HepG2 (cell line): ENCODE data around the gene SLC28A1. TPM values are rescaled to one million over a fixed set of nuclear protein-coding genes. Genes with fewer than 3 reads are reported as not detected.
A peak's percentile ranks its signal among the peaks of the same experiment; 100 is the strongest.

Source experiments
- ATAC-seq: fragments of 200-7000 bp; cut with Tn5 transposase; 3 replicates; pipeline ENCODE4 v1.9.1; 2020; ENCODE audit warnings: mild to moderate bottlenecking, moderate library complexity
- BruUV-seq: library from RNA; stranded (reverse); fragments of 400-500 nt; replicated peaks from 2 replicates; lab custom pipeline; 2021; lab: Mats Ljungman, UMichigan
- CTCF ChIA-PET: fragments of 300-600 bp; formaldehyde crosslinking; extraction: SDS; loops from one replicate; lab custom pipeline; 2021; ENCODE audit warnings: low total read pairs, inconsistent platforms, low intra/inter-chr PET ratio; lab: Yijun Ruan, JAX
- POLR2A ChIA-PET: fragments of 350-600 bp; sonication (Branson Sonifier 250); formaldehyde crosslinking; loops from one replicate; lab custom pipeline; 2020; ENCODE audit warnings: antibody characterized with exemption, inconsistent platforms; lab: Yijun Ruan, JAX
- DNase-seq: peaks from one replicate; pipeline ENCODE4 v3.0.0-alpha.2; 2015; ENCODE audit warnings: low spot score
- FAIRE-seq: peaks from 3 replicates; lab custom pipeline; 2011; peaks lifted over from hg19 to GRCh38; lab: Jason Lieb, UNC
- H2AFZ ChIP-seq: one replicate; pipeline ENCODE4 v1.6.1; 2011; ENCODE audit warnings: low read length, inconsistent platforms
- H3K27ac ChIP-seq: fragments of 300-600 bp; 3 replicates; pipeline ENCODE4 v1.8.0; 2011; ENCODE audit warnings: mixed run types, mild to moderate bottlenecking, mixed read lengths, low read length, inconsistent platforms; ENCODE audit not compliant: insufficient read depth; ENCODE audit errors: extremely low read length
- H3K27me3 ChIP-seq, 2 experiments: fragments of 200-600 bp in 1 of 2; 2 replicates in 1 of 2; 3 replicates in 1 of 2; pipeline versions ENCODE4 v1.6.0 to v1.8.0; 2011; ENCODE audit warnings: low read length in 2 of 2, mild to moderate bottlenecking in 2 of 2, moderate library complexity in 2 of 2, inconsistent platforms in 1 of 2; ENCODE audit not compliant: insufficient read depth in 2 of 2, control insufficient read depth in 1 of 2
- H3K36me3 ChIP-seq, 2 experiments: fragments of 200-600 bp in 1 of 2; replicated peaks in 1 of 2; 2 replicates in 1 of 2; 3 replicates in 1 of 2; pipeline versions ENCODE4 v1.5.1 to v1.8.0; 2011; ENCODE audit warnings: low read length in 2 of 2, inconsistent platforms in 1 of 2; ENCODE audit not compliant: insufficient read depth in 2 of 2, control insufficient read depth in 1 of 2
- H3K4me1 ChIP-seq: 2 replicates; pipeline ENCODE4 v1.5.1; 2012; ENCODE audit warnings: low read length, inconsistent platforms; ENCODE audit not compliant: insufficient read depth
- H3K4me2 ChIP-seq: 2 replicates; pipeline ENCODE4 v1.6.0; 2011; ENCODE audit warnings: low read depth, low read length, inconsistent platforms
- H3K4me3 ChIP-seq, 3 experiments: fragments of 200-600 bp in 1 of 3; sonication (generic), shearing (Covaris generic) in 1 of 3; replicated peaks in 1 of 3; 2 replicates each; pipeline ENCODE4 v1.5.1; 2011 to 2016; ENCODE audit warnings: low read length in 3 of 3, inconsistent platforms in 2 of 3, low read depth in 2 of 3, mild to moderate bottlenecking in 2 of 3, control low read depth in 1 of 3, mixed read lengths in 1 of 3; ENCODE audit not compliant: insufficient read depth in 1 of 3
- H3K79me2 ChIP-seq: one replicate; pipeline ENCODE4 v1.6.1; 2011; ENCODE audit warnings: low read length, inconsistent platforms; ENCODE audit not compliant: insufficient read depth
- H3K9ac ChIP-seq: 2 replicates; pipeline ENCODE4 v1.6.0; 2011; ENCODE audit warnings: mild to moderate bottlenecking, low read depth, low read length, inconsistent platforms; ENCODE audit not compliant: insufficient read depth
- H3K9me3 ChIP-seq: 2 replicates; pipeline ENCODE4 v1.5.1; 2012; ENCODE audit warnings: mild to moderate bottlenecking, low read length
- H4K20me1 ChIP-seq: 2 replicates; pipeline ENCODE4 v1.6.0; 2011; ENCODE audit warnings: inconsistent platforms, mild to moderate bottlenecking, low read length, moderate library complexity; ENCODE audit not compliant: insufficient read depth
- KDM6A ChIP-seq: IDR thresholded peaks from 2 replicates; pipeline ENCODE4 v1.6.1; 2016; ENCODE audit warnings: low read depth
- ZMAT3 ChIP-seq: sonication (generic); formaldehyde crosslinking; conservative IDR thresholded peaks from 2 replicates; pipeline ENCODE4 v1.7.0; 2021; ENCODE audit warnings: missing genetic modification reagents
- ZNF292 ChIP-seq: sonication (generic); formaldehyde crosslinking; IDR thresholded peaks from 2 replicates; pipeline ENCODE4 v1.8.1; 2022; ENCODE audit warnings: mild to moderate bottlenecking, low read depth, missing genetic modification reagents, borderline replicate concordance
- ZNF687 ChIP-seq: sonication (generic); formaldehyde crosslinking; IDR thresholded peaks from 2 replicates; pipeline ENCODE4 v1.5.1; 2020; ENCODE audit warnings: mild to moderate bottlenecking, missing genetic modification reagents, moderate library complexity
- WGBS: methylation state at CpG from one replicate; pipeline ENCODE4 v1.1.6; 2017; ENCODE audit warnings: low lambda C conversion rate; 5-methylcytosine and 5-hydroxymethylcytosine counted together
- in situ Hi-C: cut with HindIII; loops from 2 replicates; pipeline ENCODE4 v1.10.0; 2017; ENCODE audit warnings: low pct_unique_long_range_greater_than_20kb; ENCODE audit not compliant: extremely low pct_ligation_motif_present
- intact Hi-C: fragments of 100-400 bp; cut with micrococcal nuclease; formaldehyde crosslinking; loops from one replicate; pipeline ENCODE4 v1.10.0; 2022; ENCODE audit not compliant: unreplicated experiment
- polyA plus RNA-seq, 8 experiments: library from polyadenylated mRNA; depleted of rRNA in 3 of 8; stranded (reverse) in 7 of 8; unstranded in 1 of 8; fragments of >200 nt; fragmentation: Illumina TruSeq in 4 of 8; extraction: Trizol in 4 of 8; gene quantifications; 2 replicates each; pipeline versions ENCODE4 v1.2.1 to v1.2.3, GENCODE V29; 2011 to 2016; ENCODE audit warnings: low read depth in 4 of 8, missing spikeins in 1 of 8, mixed read lengths in 1 of 8; ENCODE audit not compliant: insufficient read depth in 1 of 8
- total RNA-seq, 5 experiments: library from RNA; depleted of rRNA; stranded (reverse); fragments of >200 nt; fragmentation: Illumina TruSeq; extraction: Trizol; gene quantifications; 2 replicates each; pipeline ENCODE4 v1.2.3, GENCODE V29; 2016; ENCODE audit warnings: low read depth in 1 of 5

The SLC28A1 gene
- total and polyA plus RNA-seq, 2 of the 13 experiments (the other 11 are each of a cell fraction or from before 2014, with no cell fraction given) = 0.31 to 5.8 TPM

GRCh38 chr15:84911879-84912660, 27.6 kb downstream of the SLC28A1 start (continued):
- TF ChIP-seq KDM6A = 0 out of 2 replicates have a peak, but pooled peaks have one; percentile 20

DNA sequence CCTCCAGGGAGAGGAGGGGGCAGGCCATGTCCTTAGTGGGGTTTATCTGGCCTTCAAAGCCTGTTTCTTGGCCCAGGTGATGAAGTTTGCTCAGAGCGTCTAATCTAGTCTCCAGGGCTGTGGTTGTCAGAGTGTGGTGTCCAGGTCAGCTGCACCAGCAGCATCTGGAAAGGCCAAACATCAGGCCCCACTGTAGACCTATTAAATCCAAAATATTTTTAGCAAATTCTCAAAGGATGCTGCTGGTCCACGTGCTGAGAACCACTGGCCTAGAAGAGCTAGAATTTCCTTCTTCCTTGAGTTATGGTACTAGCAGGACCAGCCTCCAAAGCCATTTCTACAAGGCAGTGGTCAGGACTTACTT, 28.9 kb downstream of the SLC28A1 start:
- ChIA-PET CTCF (no interaction called here), POLR2A (interaction anchor here (1.4 kb wide), 1 partner anchor 94 kb away, joined by 6 read pairs; no protein-coding TSS in a partner anchor)
- TF ChIP-seq ZNF687 = peak; percentile 17; the same call in 1 of the 2 replicates
- no peak for TF ChIP-seq ZNF292
- 0 out of 2 replicates have a peak, but pooled peaks have one; percentile 1 for TF ChIP-seq ZMAT3 (CRISPR knock-in tag)
- no peaks in the 10 kb centered on the region for H3K27me3 ChIP-seq
- BruUV-seq = no TSS peak
- no peak overlapping the region for H3K4me3 ChIP-seq
- no peaks in the 10 kb centered on the region for H3K9me3 ChIP-seq
- H3K27ac ChIP-seq = peak overlapping the region; percentile 97
- in situ Hi-C loops = no loop called here
- H3K4me2 ChIP-seq = no peak overlapping the region
- no peak for FAIRE-seq
- DNase-seq = no peak
- H4K20me1 ChIP-seq = no peaks in the 10 kb centered on the region
- H3K4me1 ChIP-seq = peaks cover 94% of the 10 kb centered on the region
- 100% methylated on average over 1 of the region's 2 CpGs for WGBS
- no peak overlapping the region for H2AFZ ChIP-seq
- intact Hi-C loops = loop anchor here (5.0 kb wide), 1 partner anchor 166 kb away; the partner anchor contains the start of gene ZNF592
- H3K36me3 ChIP-seq = no peaks in the 10 kb centered on the region
- peak overlapping the region; percentile 80; the same call in 1 of the 2 replicates for H3K9ac ChIP-seq
- H3K79me2 ChIP-seq = no peaks in the 10 kb centered on the region
- no peak for ATAC-seq
